Measurements from ENCODE around the gene IRAK2. TPM values are rescaled to one million over a fixed set of nuclear protein-coding genes. Genes with fewer than 3 reads are reported as not detected.

The IRAK2 gene
- 1.8 TPM for polyA plus RNA-seq (2012; ENCODE audit: insufficient read length, low read depth)

- TF ChIP-seq POLR2AphosphoS5 (IDR thresholded peaks at IDR 0.05; ENCODE audit: low read depth, low read length) (no peak), TAF1 (IDR thresholded peaks at IDR 0.05; ENCODE audit: borderline replicate concordance, insufficient read depth, low read length) (no peak), REST (IDR thresholded peaks at IDR 0.05; ENCODE audit: insufficient read depth in 1 of 2, low read depth in 2 of 2, low read length in 2 of 2) (no peak), SIN3A (IDR thresholded peaks at IDR 0.05; ENCODE audit: borderline replicate concordance, insufficient read depth, low read length) (no peak), FOXP2 (optimal IDR thresholded peaks at IDR 0.05; ENCODE audit: borderline replicate concordance, extremely low read depth, extremely low read length, insufficient read depth) (no peak)
Measured at GRCh38 chr3:10164546-10165393, at the start of gene IRAK2. Gene IRAK2 (plus strand): TSS chr3:10164919. CDS start chr3:10164955, 36 bp downstream.

DNA sequence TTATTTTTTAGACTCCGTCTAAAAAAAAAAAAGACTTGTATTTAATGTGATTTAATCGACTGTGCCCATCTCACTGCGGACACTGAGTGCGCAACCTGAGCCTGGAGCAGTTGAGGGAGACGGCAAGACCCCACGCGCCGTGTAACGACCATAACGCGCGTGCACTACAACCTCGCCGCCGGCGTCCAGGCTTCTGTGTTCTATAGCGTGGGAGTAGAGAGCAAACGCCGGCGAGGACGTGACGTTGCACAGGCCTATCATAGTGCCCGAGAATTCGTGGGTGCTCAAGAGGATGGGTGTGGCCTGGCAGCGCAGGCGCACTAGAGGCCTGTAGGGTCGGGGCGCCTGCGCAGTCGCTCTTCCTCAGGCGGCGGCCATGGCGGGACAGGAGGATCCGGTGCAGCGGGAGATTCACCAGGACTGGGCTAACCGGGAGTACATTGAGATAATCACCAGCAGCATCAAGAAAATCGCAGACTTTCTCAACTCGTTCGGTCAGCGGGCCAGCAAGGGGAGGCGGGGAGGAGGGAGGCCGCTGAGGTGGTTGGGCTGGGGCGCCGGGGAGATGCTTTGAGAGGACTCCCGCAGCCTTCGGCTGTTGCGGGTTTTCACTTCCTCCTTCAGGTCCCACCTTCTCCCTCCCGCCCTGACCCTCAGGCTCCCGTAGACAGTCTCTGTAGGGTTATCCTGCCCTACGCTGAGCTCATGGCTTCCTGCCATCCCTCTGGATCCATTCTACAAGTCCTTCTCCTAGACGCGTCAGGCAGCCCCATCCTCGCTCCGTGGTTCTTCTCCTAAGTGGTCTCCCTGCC is 49.2 kb upstream of the IRAK2 start, which contains the start of gene BRK1:
TSS of gene BRK1 (plus strand) at position 350 of the 812 bp plus-strand sequence. CDS start at position 377, 27 bp downstream.
- TF ChIP-seq REST (IDR thresholded peaks at IDR 0.05; ENCODE audit: insufficient read depth in 1 of 2, low read depth in 2 of 2, low read length in 2 of 2) (0 out of 4 replicates have a peak, but pooled peaks of 1 of the 2 experiments have one; percentile 27), FOXP2 (optimal IDR thresholded peaks at IDR 0.05; ENCODE audit: borderline replicate concordance, extremely low read depth, extremely low read length, insufficient read depth) (no peak), SIN3A (IDR thresholded peaks at IDR 0.05; ENCODE audit: borderline replicate concordance, insufficient read depth, low read length) (no peak), TAF1 (IDR thresholded peaks at IDR 0.05; ENCODE audit: borderline replicate concordance, insufficient read depth, low read length) (peak; percentile 88), POLR2AphosphoS5 (IDR thresholded peaks at IDR 0.05; ENCODE audit: low read depth, low read length) (peak; percentile 96)

DNA sequence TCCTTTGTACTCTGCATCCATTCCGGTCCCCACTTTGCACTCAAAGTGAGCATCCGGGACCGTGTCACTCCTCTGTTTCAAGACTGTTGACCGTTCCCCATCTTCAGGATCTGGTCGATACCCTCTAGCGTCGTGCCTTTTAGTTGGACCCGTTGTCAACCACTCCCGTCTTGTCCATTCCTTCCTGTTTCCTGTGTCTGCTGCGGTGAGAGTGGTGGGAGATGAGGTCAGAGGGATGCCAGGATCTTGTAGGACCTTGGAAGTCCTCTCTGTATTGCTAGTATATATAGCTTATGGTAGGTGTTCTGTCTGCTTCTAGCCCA is 48.6 kb upstream of the IRAK2 start:
- TF ChIP-seq SIN3A (IDR thresholded peaks at IDR 0.05; ENCODE audit: borderline replicate concordance, insufficient read depth, low read length) (no peak), TAF1 (IDR thresholded peaks at IDR 0.05; ENCODE audit: borderline replicate concordance, insufficient read depth, low read length) (peak; percentile 46; the same call in 1 of the 2 replicates)

DNA sequence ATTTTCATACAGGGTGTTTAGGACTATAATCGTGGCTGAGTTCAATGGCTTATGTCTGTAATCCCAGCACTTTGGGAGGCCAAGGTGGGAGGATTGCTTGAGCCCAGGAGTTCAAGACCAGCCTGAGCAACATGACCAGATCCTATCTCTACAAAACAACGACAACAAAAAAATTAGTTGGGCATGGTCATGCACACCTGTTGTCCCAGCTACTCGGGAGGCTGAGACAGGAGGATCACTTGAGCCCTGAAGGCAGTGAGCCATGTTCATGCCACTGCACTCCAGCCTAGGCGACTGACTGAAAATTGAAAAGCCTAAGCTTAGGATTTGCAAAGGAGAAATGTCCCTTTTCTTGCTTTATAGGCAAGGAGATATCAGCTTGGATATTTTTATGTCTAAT is 47.8 kb upstream of the IRAK2 start:
- TF ChIP-seq FOXP2 (optimal IDR thresholded peaks at IDR 0.05; ENCODE audit: borderline replicate concordance, extremely low read depth, extremely low read length, insufficient read depth) (no peak), POLR2AphosphoS5 (IDR thresholded peaks at IDR 0.05; ENCODE audit: low read depth, low read length) (no peak), SIN3A (IDR thresholded peaks at IDR 0.05; ENCODE audit: borderline replicate concordance, insufficient read depth, low read length) (no peak), REST (IDR thresholded peaks at IDR 0.05; ENCODE audit: insufficient read depth in 1 of 2, low read depth in 2 of 2, low read length in 2 of 2) (no peak), TAF1 (IDR thresholded peaks at IDR 0.05; ENCODE audit: borderline replicate concordance, insufficient read depth, low read length) (no peak)

- TF ChIP-seq FOXP2 (optimal IDR thresholded peaks at IDR 0.05; ENCODE audit: borderline replicate concordance, extremely low read depth, extremely low read length, insufficient read depth) = no peak
Measured at GRCh38 chr3:10119376-10119775, 45.3 kb upstream of the IRAK2 start.
